Activated T-cell treated with anti-CD3 and anti-CD28 coated beads for 24 hours (primary cell): ENCODE measurements around the gene PRSS38.

Experiments used
- DNase-seq: peaks from one replicate; pipeline ENCODE4 v3.0.0-alpha.2; 2020; ENCODE audit warnings: low read depth

The PRSS38 gene

GRCh38 chr1:227779021-227779441 lies 36.4 kb upstream of the PRSS38 start:
- no peak for DNase-seq

- DNase-seq: no peak
Observed at GRCh38 chr1:227779685-227780084, 35.8 kb upstream of the PRSS38 start.

- no peak for DNase-seq
Observed at GRCh38 chr1:227780101-227781044, 35.1 kb upstream of the PRSS38 start.

- DNase-seq: no peak
Observed at GRCh38 chr1:227781314-227781930, 34.1 kb upstream of the PRSS38 start.

GRCh38 chr1:227782226-227782625 lies 33.2 kb upstream of the PRSS38 start:
- no peak for DNase-seq

GRCh38 chr1:227785094-227785804 lies 30.2 kb upstream of the PRSS38 start:
- DNase-seq: no peak

GRCh38 chr1:227785805-227786671 lies 29.4 kb upstream of the PRSS38 start:
- no peak for DNase-seq

- no peak for DNase-seq
Observed at GRCh38 chr1:227786673-227787512, 28.6 kb upstream of the PRSS38 start.

- peak; percentile 89 for DNase-seq
Observed at GRCh38 chr1:227787513-227788270, 27.8 kb upstream of the PRSS38 start.

- no peak for DNase-seq
Observed at GRCh38 chr1:227788271-227789083, 27.0 kb upstream of the PRSS38 start.

GRCh38 chr1:227789084-227790033 lies 26.1 kb upstream of the PRSS38 start:
- no peak for DNase-seq

- DNase-seq: no peak
Observed at GRCh38 chr1:227790034-227790400, 25.5 kb upstream of the PRSS38 start.

- no peak for DNase-seq
Observed at GRCh38 chr1:227790868-227791267, 24.6 kb upstream of the PRSS38 start.

GRCh38 chr1:227791425-227792143 lies 23.9 kb upstream of the PRSS38 start:
- DNase-seq: no peak

GRCh38 chr1:227792216-227793078 lies 23.0 kb upstream of the PRSS38 start:
- no peak for DNase-seq
